Keratinocyte (primary cell): ENCODE measurements around the gene MANEAL. TPM values are rescaled to one million over a fixed set of nuclear protein-coding genes. Genes with fewer than 3 reads are reported as not detected.
A peak's percentile ranks its signal among the peaks of the same experiment; 100 is the strongest.

Source experiments
- DNase-seq: peaks from one replicate; pipeline ENCODE4 v3.0.0-alpha.2; 2011; ENCODE audit warnings: low read depth, missing footprints, low spot score
- FAIRE-seq: peaks from 2 replicates; lab custom pipeline; 2011; peaks lifted over from hg19 to GRCh38; lab: Jason Lieb, UNC
- H2AFZ ChIP-seq: 2 replicates; pipeline ENCODE4 v1.6.0; 2012; ENCODE audit warnings: low read length, control low read depth, inconsistent platforms; ENCODE audit not compliant: control insufficient read depth
- H3K27ac ChIP-seq: 2 replicates; pipeline ENCODE4 v1.5.1; 2011; ENCODE audit warnings: low read length; ENCODE audit not compliant: control insufficient read depth, insufficient read depth
- H3K27me3 ChIP-seq: 3 replicates; pipeline ENCODE4 v1.6.0; 2011; ENCODE audit warnings: low read length; ENCODE audit not compliant: control insufficient read depth, insufficient read depth; ENCODE audit errors: extremely low read depth
- H3K36me3 ChIP-seq, 2 experiments: 2 replicates in 1 of 2; 3 replicates in 1 of 2; pipeline ENCODE4 v1.5.1; 2011; ENCODE audit warnings: low read length in 2 of 2, mild to moderate bottlenecking in 1 of 2; ENCODE audit not compliant: control insufficient read depth in 2 of 2, insufficient read depth in 2 of 2; ENCODE audit errors: extremely low read depth in 1 of 2
- H3K4me1 ChIP-seq: 3 replicates; pipeline ENCODE4 v1.5.1; 2011; ENCODE audit warnings: low read length; ENCODE audit not compliant: control insufficient read depth, insufficient read depth; ENCODE audit errors: extremely low read depth
- H3K4me2 ChIP-seq: 3 replicates; pipeline ENCODE4 v1.6.0; 2011; ENCODE audit warnings: low read depth, low read length; ENCODE audit not compliant: control insufficient read depth, insufficient read depth; ENCODE audit errors: extremely low read depth
- H3K4me3 ChIP-seq, 3 experiments: fragments of 200-600 bp in 1 of 3; sonication (generic) in 1 of 3; 2 replicates in 2 of 3; 3 replicates in 1 of 3; pipeline ENCODE4 v1.5.1; 2011 to 2016; ENCODE audit warnings: low read length in 3 of 3, mild to moderate bottlenecking in 3 of 3, control low read depth in 2 of 3, inconsistent platforms in 1 of 3, low read depth in 1 of 3, mixed read lengths in 1 of 3, mixed run types in 1 of 3, moderate library complexity in 1 of 3; ENCODE audit not compliant: control insufficient read depth in 2 of 3, insufficient read depth in 2 of 3; ENCODE audit errors: extremely low read depth in 1 of 3
- H3K79me2 ChIP-seq: 2 replicates; pipeline ENCODE4 v1.6.0; 2012; ENCODE audit warnings: low read length; ENCODE audit not compliant: control insufficient read depth, insufficient read depth
- H3K9ac ChIP-seq: 3 replicates; pipeline ENCODE4 v1.6.0; 2011; ENCODE audit warnings: low read length; ENCODE audit not compliant: control insufficient read depth, insufficient read depth; ENCODE audit errors: extremely low read depth
- H3K9me1 ChIP-seq: 3 replicates; pipeline ENCODE4 v1.6.0; 2011; ENCODE audit warnings: low read length; ENCODE audit not compliant: control insufficient read depth, insufficient read depth; ENCODE audit errors: extremely low read depth
- H3K9me3 ChIP-seq: 2 replicates; pipeline ENCODE4 v1.5.1; 2012; ENCODE audit warnings: low read depth, low read length; ENCODE audit not compliant: control insufficient read depth
- H4K20me1 ChIP-seq: 3 replicates; pipeline ENCODE4 v1.6.0; 2011; ENCODE audit warnings: low read length; ENCODE audit not compliant: control insufficient read depth, insufficient read depth; ENCODE audit errors: extremely low read depth
- EZH2 ChIP-seq: IDR thresholded peaks from one replicate; pipeline ENCODE4 v1.6.1; 2012; ENCODE audit warnings: inconsistent platforms, mild to moderate bottlenecking, low read length, moderate library complexity
- dilution Hi-C: fragments of 300-500 bp; cut with MboI; formaldehyde crosslinking; loops from one replicate; pipeline ENCODE4 v1.7.0; 2020; ENCODE audit warnings: low sequenced_read_pairs; ENCODE audit not compliant: extremely low pct_ligation_motif_present
- polyA plus RNA-seq, 5 experiments: library from polyadenylated mRNA; depleted of rRNA in 3 of 5; stranded (reverse) in 3 of 5; stranded (forward) in 1 of 5; unstranded in 1 of 5; fragments of >200 nt; gene quantifications; 1 replicate in 1 of 5; 2 replicates in 3 of 5; 3 replicates in 1 of 5; pipeline versions ENCODE4 v1.2.1 to v1.2.3, GENCODE V29; 2011 to 2012; ENCODE audit warnings: missing spikeins in 2 of 5, low read depth in 1 of 5, low replicate concordance in 1 of 5
- TF ChIP-seq, protein P1 (sequence below), 3 experiments: IDR thresholded peaks in 1 of 3; conservative IDR thresholded peaks in 1 of 3; optimal IDR thresholded peaks in 1 of 3; 2 replicates in 2 of 3; 3 replicates in 1 of 3; pipeline versions ENCODE3 to v1.5.1; 2011; ENCODE audit warnings: low read length in 3 of 3, mild to moderate bottlenecking in 3 of 3, moderate library complexity in 2 of 3, control low read depth in 1 of 3, inconsistent platforms in 1 of 3; ENCODE audit not compliant: insufficient read depth in 2 of 3; ENCODE audit errors: extremely low read depth in 1 of 3

The MANEAL gene
- polyA plus RNA-seq, 1 donor (not counting 4 experiments of a cell fraction or from before 2014, with no cell fraction given), result 0.37 TPM

GRCh38 chr1:37811027-37811655 lies 17.5 kb downstream of the MANEAL start:
- FAIRE-seq, result peak; percentile 71
- H3K79me2 ChIP-seq, result peaks cover 37% of the 10 kb centered on the region

DNA sequence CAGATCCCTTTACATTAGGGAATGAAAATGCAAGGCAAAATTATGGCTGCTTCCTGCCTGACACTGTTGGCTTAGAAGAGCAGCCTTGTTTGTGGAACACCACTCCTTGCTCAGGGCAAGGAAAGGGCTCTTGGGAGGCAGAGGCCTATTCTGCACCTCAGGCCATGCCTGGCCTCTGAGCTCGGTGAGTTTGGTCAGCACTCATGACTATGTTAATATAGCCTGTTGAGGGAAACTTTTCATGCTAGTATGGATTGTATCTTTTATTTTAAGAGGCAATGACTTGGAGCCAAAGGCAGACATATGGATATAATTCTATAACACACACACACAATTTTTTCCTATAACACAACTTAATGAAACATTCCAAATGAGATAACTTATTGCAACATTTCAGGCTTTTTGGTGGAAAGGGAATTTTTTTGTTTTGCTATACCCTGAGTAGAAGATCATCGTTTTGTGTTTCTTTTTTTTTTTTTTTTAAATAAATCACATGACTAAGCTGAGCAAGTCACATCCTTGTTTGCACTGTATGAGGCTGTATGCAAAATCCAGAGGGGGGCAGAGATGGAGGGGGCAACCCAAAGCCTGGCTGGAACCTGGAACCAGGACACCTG lies 20.0 kb downstream of the MANEAL start:
- no peak overlapping the region for H3K4me2 ChIP-seq
- peaks cover 22 to 30% of the 10 kb centered on the region in 2 experiments for H3K36me3 ChIP-seq
- FAIRE-seq (no peak), DNase-seq (no peak)
- no peak overlapping the region for H2AFZ ChIP-seq
- H3K4me1 ChIP-seq, result peaks cover 7% of the 10 kb centered on the region
- no peak overlapping the region for H3K4me3 ChIP-seq
- H3K9me1 ChIP-seq, result peaks cover 6% of the 10 kb centered on the region
- dilution Hi-C loops, result no loop called here
- no peak for TF ChIP-seq EZH2
- TF ChIP-seq, protein P1, sequence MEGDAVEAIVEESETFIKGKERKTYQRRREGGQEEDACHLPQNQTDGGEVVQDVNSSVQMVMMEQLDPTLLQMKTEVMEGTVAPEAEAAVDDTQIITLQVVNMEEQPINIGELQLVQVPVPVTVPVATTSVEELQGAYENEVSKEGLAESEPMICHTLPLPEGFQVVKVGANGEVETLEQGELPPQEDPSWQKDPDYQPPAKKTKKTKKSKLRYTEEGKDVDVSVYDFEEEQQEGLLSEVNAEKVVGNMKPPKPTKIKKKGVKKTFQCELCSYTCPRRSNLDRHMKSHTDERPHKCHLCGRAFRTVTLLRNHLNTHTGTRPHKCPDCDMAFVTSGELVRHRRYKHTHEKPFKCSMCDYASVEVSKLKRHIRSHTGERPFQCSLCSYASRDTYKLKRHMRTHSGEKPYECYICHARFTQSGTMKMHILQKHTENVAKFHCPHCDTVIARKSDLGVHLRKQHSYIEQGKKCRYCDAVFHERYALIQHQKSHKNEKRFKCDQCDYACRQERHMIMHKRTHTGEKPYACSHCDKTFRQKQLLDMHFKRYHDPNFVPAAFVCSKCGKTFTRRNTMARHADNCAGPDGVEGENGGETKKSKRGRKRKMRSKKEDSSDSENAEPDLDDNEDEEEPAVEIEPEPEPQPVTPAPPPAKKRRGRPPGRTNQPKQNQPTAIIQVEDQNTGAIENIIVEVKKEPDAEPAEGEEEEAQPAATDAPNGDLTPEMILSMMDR (optimal IDR thresholded peaks at IDR 0.05 in 1 of 3, IDR thresholded peaks at IDR 0.05 in 1 of 3, conservative IDR thresholded peaks at IDR 0.05 in 1 of 3; ENCODE audit: extremely low read depth in 1 of 3, insufficient read depth in 2 of 3, low read length in 3 of 3), result no peak
- H3K79me2 ChIP-seq, result peaks cover 23% of the 10 kb centered on the region
- no peaks in the 10 kb centered on the region for H3K27me3 ChIP-seq
- no peak overlapping the region for H3K27ac ChIP-seq
- no peaks in the 10 kb centered on the region for H3K9me3 ChIP-seq
- no peak overlapping the region for H3K9ac ChIP-seq
- H4K20me1 ChIP-seq, result no peaks in the 10 kb centered on the region

More at GRCh38 chr1:37811027-37811655, 17.5 kb downstream of the MANEAL start:
- TF ChIP-seq EZH2, result no peak
- TF ChIP-seq, protein P1 (optimal IDR thresholded peaks at IDR 0.05 in 1 of 3, IDR thresholded peaks at IDR 0.05 in 1 of 3, conservative IDR thresholded peaks at IDR 0.05 in 1 of 3; ENCODE audit: extremely low read depth in 1 of 3, insufficient read depth in 2 of 3, low read length in 3 of 3), result peak; percentile 73 to 98 (median 73)
- Histone ChIP-seq H3K4me2 (no peak overlapping the region), H2AFZ (no peak overlapping the region), H3K9me3 (no peaks in the 10 kb centered on the region), H3K4me3 (no peak overlapping the region), H4K20me1 (peaks cover 7% of the 10 kb centered on the region), H3K27me3 (no peaks in the 10 kb centered on the region), H3K9me1 (peaks cover 6% of the 10 kb centered on the region), H3K4me1 (peaks cover 15% of the 10 kb centered on the region), H3K36me3 (peaks cover 23% of the 10 kb centered on the region in 2 experiments), H3K27ac (no peak overlapping the region), H3K9ac (no peak overlapping the region)
- DNase-seq, result no peak
- dilution Hi-C loops, result no loop called here
